Endothelial cell of umbilical vein (primary cell): ENCODE measurements around the gene ZNF341. TPM values are rescaled to one million over a fixed set of nuclear protein-coding genes. Genes with fewer than 3 reads are reported as not detected.

Source experiments
- BruUV-seq: library from RNA; stranded (reverse); fragments of 400-500 nt; replicated peaks from 2 replicates; lab custom pipeline; 2021; lab: Mats Ljungman, UMichigan
- CTCF ChIA-PET: fragments of 300-600, 350-600 bp; sonication (Branson Sonifier 250); formaldehyde crosslinking; loops from one replicate; lab custom pipeline; 2021; ENCODE audit warnings: antibody characterized with exemption, inconsistent platforms; lab: Charles Lee
- POLR2A ChIA-PET: fragments of 300-600, 350-600 bp; sonication (Branson Sonifier 250); formaldehyde crosslinking; loops from one replicate; lab custom pipeline; 2021; ENCODE audit warnings: antibody characterized with exemption, inconsistent platforms; lab: Charles Lee
- DNase-seq: peaks from one replicate; pipeline ENCODE4 v3.0.0-alpha.2; 2011; ENCODE audit warnings: low read depth, low spot score
- FAIRE-seq: peaks from 2 replicates; lab custom pipeline; 2011; peaks lifted over from hg19 to GRCh38; lab: Jason Lieb, UNC
- H2AFZ ChIP-seq: 2 replicates; pipeline ENCODE4 v1.6.0; 2012; ENCODE audit warnings: low read depth, low read length, control low read depth, inconsistent platforms
- H3K27ac ChIP-seq: 2 replicates; pipeline ENCODE4 v1.5.1; 2011; ENCODE audit warnings: low read depth, mild to moderate bottlenecking, control low read depth, low read length, moderate library complexity; ENCODE audit not compliant: insufficient read depth
- H3K27me3 ChIP-seq, 2 experiments: 2 replicates each; pipeline versions ENCODE4 v1.6.0 to v1.6.1; 2011; ENCODE audit warnings: low read length in 2 of 2, mixed read lengths in 1 of 2; ENCODE audit not compliant: control insufficient read depth in 2 of 2, insufficient read depth in 2 of 2
- H3K36me3 ChIP-seq, 2 experiments: 2 replicates in 1 of 2; 3 replicates in 1 of 2; pipeline ENCODE4 v1.5.1; 2011; ENCODE audit warnings: low read length in 2 of 2, mild to moderate bottlenecking in 1 of 2, moderate library complexity in 1 of 2; ENCODE audit not compliant: control insufficient read depth in 2 of 2, insufficient read depth in 2 of 2; ENCODE audit errors: extremely low read depth in 1 of 2
- H3K4me1 ChIP-seq: 3 replicates; pipeline ENCODE4 v1.5.1; 2011; ENCODE audit warnings: mild to moderate bottlenecking, low read length; ENCODE audit not compliant: control insufficient read depth, insufficient read depth; ENCODE audit errors: extremely low read depth
- H3K4me2 ChIP-seq: 2 replicates; pipeline ENCODE4 v1.6.1; 2011; ENCODE audit warnings: low read length, control low read depth, mixed read lengths; ENCODE audit not compliant: insufficient read depth
- H3K4me3 ChIP-seq, 3 experiments: fragments of 200-600 bp in 1 of 3; sonication (generic), shearing (Covaris generic) in 1 of 3; replicated peaks in 1 of 3; 2 replicates each; pipeline ENCODE4 v1.5.1; 2011 to 2016; ENCODE audit warnings: control low read depth in 3 of 3, low read length in 3 of 3, mild to moderate bottlenecking in 2 of 3, inconsistent platforms in 1 of 3, low read depth in 1 of 3, moderate library complexity in 1 of 3; ENCODE audit not compliant: insufficient read depth in 1 of 3
- H3K79me2 ChIP-seq: 2 replicates; pipeline ENCODE4 v1.6.0; 2012; ENCODE audit warnings: low read length, inconsistent platforms; ENCODE audit not compliant: control insufficient read depth, insufficient read depth
- H3K9ac ChIP-seq: replicated peaks from 2 replicates; pipeline ENCODE3; 2011; ENCODE audit warnings: low read length, control low read depth; ENCODE audit not compliant: insufficient read depth; ENCODE audit errors: extremely low read depth
- H3K9me1 ChIP-seq: replicated peaks from 3 replicates; pipeline ENCODE4 v1.6.0; 2011; ENCODE audit warnings: mild to moderate bottlenecking, low read length; ENCODE audit not compliant: control insufficient read depth, insufficient read depth; ENCODE audit errors: extremely low read depth
- H3K9me3 ChIP-seq: replicated peaks from 2 replicates; pipeline ENCODE4 v1.5.1; 2012; ENCODE audit warnings: low read length, inconsistent platforms; ENCODE audit not compliant: control insufficient read depth, insufficient read depth
- H4K20me1 ChIP-seq: replicated peaks from 2 replicates; pipeline ENCODE3; 2011; ENCODE audit warnings: mild to moderate bottlenecking, low read length; ENCODE audit not compliant: control insufficient read depth, insufficient read depth; ENCODE audit errors: extremely low read depth
- CTCF ChIP-seq, 2 donors: IDR thresholded peaks; 1 replicate in 1 of 2; 2 replicates in 1 of 2; pipeline ENCODE4 v1.5.1; 2011; ENCODE audit warnings: low read length in 2 of 2, mild to moderate bottlenecking in 2 of 2, moderate library complexity in 2 of 2, control low read depth in 1 of 2, inconsistent platforms in 1 of 2, low read depth in 1 of 2; ENCODE audit not compliant: insufficient read depth in 1 of 2; ENCODE audit errors: extremely low read depth in 1 of 2
- EZH2 ChIP-seq: IDR thresholded peaks from 2 replicates; pipeline ENCODE4 v1.6.1; 2012; ENCODE audit warnings: borderline replicate concordance, low read depth, mild to moderate bottlenecking, moderate library complexity, low read length, inconsistent platforms; ENCODE audit not compliant: severe bottlenecking
- FOS ChIP-seq: IDR thresholded peaks from 2 replicates; pipeline ENCODE4 v1.6.1; 2011; ENCODE audit warnings: mild to moderate bottlenecking, low read length, moderate library complexity, borderline replicate concordance; ENCODE audit not compliant: insufficient read depth
- GATA2 ChIP-seq: IDR thresholded peaks from 2 replicates; pipeline ENCODE4 v1.7.0; 2011; ENCODE audit warnings: low read depth, mild to moderate bottlenecking, moderate library complexity, mixed read lengths, low read length; ENCODE audit not compliant: insufficient read length, insufficient read depth
- JUN ChIP-seq: IDR thresholded peaks from 2 replicates; pipeline ENCODE4 v1.6.1; 2011; ENCODE audit warnings: borderline replicate concordance, low read depth; ENCODE audit not compliant: insufficient read length, insufficient read depth
- MAX ChIP-seq: IDR thresholded peaks from 2 replicates; pipeline ENCODE4 v1.6.1; 2011; ENCODE audit not compliant: insufficient read depth, insufficient read length
- MYC ChIP-seq: IDR thresholded peaks from one replicate; pipeline ENCODE4 v1.6.1; 2011; ENCODE audit warnings: mild to moderate bottlenecking, low read depth, low read length
- POLR2A ChIP-seq: IDR thresholded peaks from 2 replicates; pipeline ENCODE4 v1.6.1; 2012; ENCODE audit warnings: low read depth, mild to moderate bottlenecking, control low read depth, low read length
- POLR2AphosphoS5 ChIP-seq: IDR thresholded peaks from 2 replicates; pipeline ENCODE4 v1.6.1; 2012; ENCODE audit warnings: low read depth, mild to moderate bottlenecking, control low read depth, low read length, moderate library complexity; ENCODE audit not compliant: insufficient read depth
- dilution Hi-C: fragments of 300-500 bp; cut with MboI; formaldehyde crosslinking; loops from one replicate; pipeline ENCODE4 v1.15.0; 2019; ENCODE audit warnings: low sequenced_read_pairs; ENCODE audit not compliant: extremely low pct_ligation_motif_present
- intact Hi-C: fragments of 100-400 bp; cut with micrococcal nuclease; formaldehyde crosslinking; loops from one replicate; pipeline ENCODE4 v1.10.0; 2022
- polyA plus RNA-seq, 4 experiments: library from polyadenylated mRNA; depleted of rRNA in 3 of 4; stranded (reverse) in 3 of 4; unstranded in 1 of 4; fragments of >200 nt; gene quantifications; 2 replicates each; pipeline versions ENCODE4 v1.2.1 to v1.2.3, GENCODE V29; 2011 to 2012; ENCODE audit warnings: missing spikeins in 1 of 4
- total RNA-seq: library from RNA; stranded (reverse); gene quantifications from 2 replicates; pipeline ENCODE4 v1.2.3, GENCODE V29; 2021

ZNF341 gene
- total and polyA plus RNA-seq, 2 donors (not counting 3 experiments of a cell fraction or from before 2014, with no cell fraction given), result 4.9 TPM

- DNase-seq (no peak), FAIRE-seq (no peak)
- Histone ChIP-seq H2AFZ (no peak overlapping the region), H3K27ac (no peak overlapping the region), H3K9ac (no peak overlapping the region), H3K4me1 (peaks cover 23% of the 10 kb centered on the region), H3K9me3 (no peaks in the 10 kb centered on the region), H3K4me3 (no peak overlapping the region), H3K9me1 (no peaks in the 10 kb centered on the region), H4K20me1 (peaks cover 22% of the 10 kb centered on the region), H3K36me3 (peaks cover 0 to 4% of the 10 kb centered on the region in 2 experiments), H3K79me2 (peaks cover 96% of the 10 kb centered on the region), H3K4me2 (no peak overlapping the region), H3K27me3 (no peaks in the 10 kb centered on the region)
- no TSS peak for BruUV-seq
- CTCF ChIA-PET, result interaction anchor here (0.7 to 1.4 kb wide), 4 partner anchors 9 to 43 kb away, joined by 3 to 5 read pairs (median 3); no protein-coding TSS in a partner anchor
- intact Hi-C loops (no loop called here), dilution Hi-C loops (no loop called here)
- no peak for TF ChIP-seq POLR2A
- TF ChIP-seq GATA2, result no peak
- no peak for TF ChIP-seq FOS
- TF ChIP-seq JUN, result no peak
- no peak for TF ChIP-seq MAX
- no peak for TF ChIP-seq POLR2AphosphoS5
- no peak for TF ChIP-seq CTCF (IDR thresholded peaks at IDR 0.05; ENCODE audit: extremely low read depth in 1 of 2, insufficient read depth in 1 of 2, low read depth in 1 of 2, low read length in 2 of 2)
- TF ChIP-seq EZH2, result no peak
- no peak for TF ChIP-seq MYC
- POLR2A ChIA-PET, result no interaction called here
These were observed 103.9 kb downstream of the ZNF341 start for GRCh38 chr20:33835615-33836172.
